Uterus (tissue), 2 donors: ENCODE results near the gene KCTD11.

Experiments used
- POLR2A ChIP-seq, 2 donors: fragments of 450-650 bp; IDR thresholded peaks; one replicate each; pipeline ENCODE4 v1.6.1; 2016; ENCODE audit warnings: antibody characterized with exemption in 2 of 2, mild to moderate bottlenecking in 1 of 2, moderate library complexity in 1 of 2
- TF ChIP-seq, protein P1 (sequence below), 4 experiments: fragments of 200-600 bp in 2 of 4; fragments of 450-650 bp in 2 of 4; sonication (generic) in 2 of 4; IDR thresholded peaks; one replicate each; pipeline ENCODE4 v1.5.1; 2016 to 2019; ENCODE audit warnings: antibody characterized with exemption in 4 of 4, mild to moderate bottlenecking in 2 of 4, moderate library complexity in 1 of 4

DNA sequence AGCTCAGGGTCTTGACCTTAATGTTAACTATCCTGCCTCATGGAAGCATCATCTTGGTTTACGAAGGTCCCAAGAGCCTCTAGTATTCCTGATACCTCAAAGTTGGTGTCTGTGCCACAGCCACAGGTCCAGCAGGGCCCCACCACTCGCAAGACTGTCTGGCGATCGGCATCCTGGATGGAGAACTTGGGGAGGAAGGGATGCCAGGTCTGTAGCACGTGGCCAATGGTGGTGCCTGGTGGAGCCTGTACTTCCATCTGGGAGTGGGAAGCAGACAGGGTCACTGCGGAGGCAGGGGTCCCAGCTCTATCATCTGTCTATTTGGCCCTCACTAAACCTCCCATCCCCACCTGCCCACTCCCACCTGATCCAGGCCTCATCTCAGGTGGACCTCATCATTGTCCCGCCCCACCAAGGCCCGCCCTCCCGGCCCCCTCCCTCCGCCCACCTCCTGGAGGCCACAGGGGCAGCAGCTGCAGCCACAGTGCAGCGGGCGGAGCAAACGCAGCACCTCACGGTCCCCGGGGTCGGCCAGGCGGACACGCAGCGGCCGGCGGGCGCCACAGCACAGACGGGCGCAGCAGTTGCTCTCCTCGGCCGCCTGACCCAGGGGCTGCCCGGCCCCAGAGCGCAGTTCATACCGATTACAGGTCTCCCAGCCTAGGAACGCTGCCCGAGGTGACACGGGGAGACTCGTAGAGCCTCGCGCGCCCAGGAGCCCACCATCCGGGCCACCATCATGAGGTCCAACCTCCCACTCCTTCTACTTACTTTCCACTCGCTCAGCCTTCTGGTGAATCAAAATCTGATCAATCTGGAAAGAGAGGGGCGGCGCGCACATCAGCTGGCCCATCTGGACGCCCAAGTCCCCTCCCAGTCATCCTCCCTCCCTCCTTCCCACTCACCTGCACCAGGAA, 41.0 kb downstream of the KCTD11 start:
- no peak for TF ChIP-seq POLR2A (IDR thresholded peaks at IDR 0.05)
- TF ChIP-seq, protein P1, sequence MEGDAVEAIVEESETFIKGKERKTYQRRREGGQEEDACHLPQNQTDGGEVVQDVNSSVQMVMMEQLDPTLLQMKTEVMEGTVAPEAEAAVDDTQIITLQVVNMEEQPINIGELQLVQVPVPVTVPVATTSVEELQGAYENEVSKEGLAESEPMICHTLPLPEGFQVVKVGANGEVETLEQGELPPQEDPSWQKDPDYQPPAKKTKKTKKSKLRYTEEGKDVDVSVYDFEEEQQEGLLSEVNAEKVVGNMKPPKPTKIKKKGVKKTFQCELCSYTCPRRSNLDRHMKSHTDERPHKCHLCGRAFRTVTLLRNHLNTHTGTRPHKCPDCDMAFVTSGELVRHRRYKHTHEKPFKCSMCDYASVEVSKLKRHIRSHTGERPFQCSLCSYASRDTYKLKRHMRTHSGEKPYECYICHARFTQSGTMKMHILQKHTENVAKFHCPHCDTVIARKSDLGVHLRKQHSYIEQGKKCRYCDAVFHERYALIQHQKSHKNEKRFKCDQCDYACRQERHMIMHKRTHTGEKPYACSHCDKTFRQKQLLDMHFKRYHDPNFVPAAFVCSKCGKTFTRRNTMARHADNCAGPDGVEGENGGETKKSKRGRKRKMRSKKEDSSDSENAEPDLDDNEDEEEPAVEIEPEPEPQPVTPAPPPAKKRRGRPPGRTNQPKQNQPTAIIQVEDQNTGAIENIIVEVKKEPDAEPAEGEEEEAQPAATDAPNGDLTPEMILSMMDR (IDR thresholded peaks at IDR 0.05) = no peak
